B cell (primary cell): ENCODE results near the gene NPAS3. TPM values are rescaled to one million over a fixed set of nuclear protein-coding genes. Genes with fewer than 3 reads are reported as not detected.

Experiments used
- ATAC-seq: fragments of 200-7000 bp; cut with Tn5 transposase; one replicate; pipeline ENCODE4 v1.10.0; 2021; ENCODE audit warnings: low read depth, mild to moderate bottlenecking, moderate number of reproducible peaks, moderate library complexity
- CTCF ChIA-PET: fragments of 350-600 bp; sonication (Branson Sonifier 250); formaldehyde crosslinking; loops from one replicate; lab custom pipeline; 2021; ENCODE audit warnings: antibody characterized with exemption, inconsistent platforms; lab: Charles Lee
- POLR2A ChIA-PET: fragments of 350-600 bp; sonication (Branson Sonifier 250); formaldehyde crosslinking; loops from one replicate; lab custom pipeline; 2021; ENCODE audit warnings: antibody characterized with exemption; lab: Charles Lee
- DNase-seq: peaks from one replicate; pipeline ENCODE4 v3.0.0; 2013
- H2AFZ ChIP-seq: 2 replicates; pipeline ENCODE4 v1.6.1; 2012; ENCODE audit warnings: mild to moderate bottlenecking, low read depth, low read length; ENCODE audit not compliant: insufficient read depth, poor library complexity, severe bottlenecking
- H3K27ac ChIP-seq, 2 donors: 1 replicate in 1 of 2; 2 replicates in 1 of 2; pipeline ENCODE4 v1.5.1; 2012 to 2013; ENCODE audit warnings: low read length in 2 of 2, mild to moderate bottlenecking in 2 of 2, moderate library complexity in 1 of 2
- H3K27me3 ChIP-seq, 4 experiments: fragments of 200-600 bp in 1 of 4; sonication (generic) in 1 of 4; replicated peaks in 1 of 4; 1 replicate in 2 of 4; 2 replicates in 2 of 4; pipeline versions ENCODE4 v1.6.1 to v1.7.0; 2013 to 2016; ENCODE audit warnings: low read length in 3 of 4, mild to moderate bottlenecking in 2 of 4, mixed read lengths in 1 of 4, moderate library complexity in 1 of 4; ENCODE audit not compliant: insufficient read depth in 4 of 4, control insufficient read depth in 3 of 4; ENCODE audit errors: control extremely low read depth in 1 of 4
- H3K36me3 ChIP-seq, 2 experiments: replicated peaks in 1 of 2; 1 replicate in 1 of 2; 2 replicates in 1 of 2; pipeline versions ENCODE4 v1.6.1 to v1.7.1; 2013; ENCODE audit warnings: low read length in 1 of 2; ENCODE audit not compliant: insufficient read depth in 2 of 2, control insufficient read depth in 1 of 2; ENCODE audit errors: control extremely low read depth in 1 of 2, extremely low read depth in 1 of 2
- H3K4me1 ChIP-seq, 2 donors: fragments of 200-600 bp in 1 of 2; sonication (generic) in 1 of 2; 1 replicate in 1 of 2; 2 replicates in 1 of 2; pipeline versions ENCODE4 v1.5.1 to v1.6.1; 2013 to 2017; ENCODE audit warnings: low read length in 2 of 2; ENCODE audit not compliant: control insufficient read depth in 2 of 2, insufficient read depth in 2 of 2
- H3K4me2 ChIP-seq: replicated peaks from 2 replicates; pipeline ENCODE3; 2012; ENCODE audit warnings: mild to moderate bottlenecking, low read depth, low read length; ENCODE audit not compliant: poor library complexity, severe bottlenecking
- H3K4me3 ChIP-seq, 5 experiments: fragments of 200-600 bp in 1 of 5; sonication (generic) in 1 of 5; 1 replicate in 3 of 5; 2 replicates in 2 of 5; pipeline versions ENCODE4 v1.5.1 to v1.7.0; 2011 to 2016; ENCODE audit warnings: low read length in 4 of 5, mild to moderate bottlenecking in 4 of 5, low read depth in 2 of 5, control low read depth in 1 of 5, moderate library complexity in 1 of 5; ENCODE audit not compliant: insufficient read depth in 1 of 5; ENCODE audit errors: control extremely low read depth in 1 of 5, extremely low read depth in 1 of 5
- H3K79me2 ChIP-seq: fragments of 200-600 bp; sonication (generic); one replicate; pipeline ENCODE4 v1.6.0; 2016; ENCODE audit warnings: low read length; ENCODE audit not compliant: control insufficient read depth, insufficient read depth
- H3K9ac ChIP-seq: fragments of 200-600 bp; sonication (generic); 2 replicates; pipeline ENCODE4 v1.6.1; 2017; ENCODE audit warnings: mild to moderate bottlenecking, low read length, moderate library complexity
- H3K9me3 ChIP-seq, 3 donors: one replicate each; pipeline versions ENCODE4 v1.6.1 to v1.7.1; 2013; ENCODE audit warnings: low read length in 2 of 3; ENCODE audit not compliant: control insufficient read depth in 2 of 3, insufficient read depth in 1 of 3; ENCODE audit errors: control extremely low read depth in 1 of 3
- H4K20me1 ChIP-seq: 2 replicates; pipeline ENCODE4 v1.6.0; 2012; ENCODE audit warnings: mild to moderate bottlenecking, low read length; ENCODE audit not compliant: insufficient read depth, control insufficient read depth, poor library complexity, severe bottlenecking
- H3K27ac Mint-ChIP-seq: one replicate; pipeline ENCODE4 v1.8.0; 2021; ENCODE audit warnings: mixed read lengths
- H3K27me3 Mint-ChIP-seq: one replicate; pipeline ENCODE4 v1.8.0; 2021; ENCODE audit warnings: mixed read lengths
- H3K4me1 Mint-ChIP-seq: one replicate; pipeline ENCODE4 v1.8.0; 2021; ENCODE audit warnings: mixed read lengths
- H3K4me3 Mint-ChIP-seq: one replicate; pipeline ENCODE4 v1.8.0; 2021; ENCODE audit warnings: mixed read lengths
- H3K9me3 Mint-ChIP-seq: one replicate; pipeline ENCODE4 v1.8.0; 2022; ENCODE audit warnings: mixed read lengths; ENCODE audit not compliant: insufficient read depth
- EZH2 ChIP-seq: IDR thresholded peaks from 2 replicates; pipeline ENCODE4 v1.6.1; 2012; ENCODE audit warnings: borderline replicate concordance, low read depth, mild to moderate bottlenecking, moderate library complexity, low read length; ENCODE audit not compliant: insufficient read depth, poor library complexity, severe bottlenecking
- whole genome bisulfite sequencing: methylation state at CpG from one replicate; pipeline ENCODE4 v1.1.5; 2013; ENCODE audit warnings: missing lambda C conversion rate; ENCODE audit not compliant: insufficient coverage; 5-methylcytosine and 5-hydroxymethylcytosine counted together
- intact Hi-C: fragments of 100-400 bp; cut with micrococcal nuclease; formaldehyde crosslinking; loops from one replicate; pipeline ENCODE4 v1.10.0; 2022
- polyA plus RNA-seq: library from polyadenylated mRNA; depleted of rRNA; stranded (reverse); fragments of >200 nt; gene quantifications from 2 replicates; pipeline ENCODE4 v1.2.3, GENCODE V29; 2012
- total RNA-seq, 2 donors: library from RNA; stranded (reverse); fragments of 120-200 nt in 1 of 2; gene quantifications; 1 replicate in 1 of 2; 2 replicates in 1 of 2; pipeline versions ENCODE4 v1.2.3 to v1.2.4, GENCODE V29; 2013 to 2022
- TF ChIP-seq, protein P1 (sequence below): fragments of 200-600 bp; IDR thresholded peaks from one replicate; pipeline ENCODE4 v1.8.0; 2022; ENCODE audit warnings: antibody characterized with exemption, mild to moderate bottlenecking

The NPAS3 gene
- total and polyA plus RNA-seq, 2 donors (not counting 1 experiment from before 2014, with no cell fraction given) = not detected

DNA sequence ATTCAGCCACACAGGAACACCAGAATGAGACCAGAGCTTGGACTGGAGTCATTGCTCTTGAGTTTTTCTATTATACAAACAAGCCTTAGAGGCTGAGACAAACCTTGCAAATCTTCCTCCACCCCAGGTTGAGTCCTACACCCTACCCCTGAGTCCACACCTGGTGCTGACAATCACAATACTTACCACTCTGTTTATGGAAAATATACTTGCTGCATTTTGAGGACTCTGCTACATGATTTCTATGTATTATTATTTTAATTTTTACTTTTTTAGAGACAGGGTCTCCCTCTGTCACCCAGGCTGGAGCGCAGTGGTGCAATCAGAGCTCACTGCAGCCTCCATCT lies 910.7 kb downstream of the NPAS3 start:
- WGBS = 86% methylated on average over 1 of the region's 1 CpG
- Mint-ChIP-seq H3K4me3 (no peak overlapping the region), H3K4me1 (no peaks in the 10 kb centered on the region), H3K27me3 (peaks cover 5% of the 10 kb centered on the region), H3K27ac (no peak overlapping the region), H3K9me3 (no peaks in the 10 kb centered on the region)
- Histone ChIP-seq H3K9ac (no peak overlapping the region), H3K27me3 (no peaks in the 10 kb centered on the region), H3K79me2 (no peaks in the 10 kb centered on the region), H3K4me2 (no peak overlapping the region), H3K4me3 (no peak overlapping the region), H3K4me1 (no peaks in the 10 kb centered on the region), H4K20me1 (no peaks in the 10 kb centered on the region), H3K27ac (no peak overlapping the region), H3K9me3 (no peaks in the 10 kb centered on the region), H2AFZ (no peak overlapping the region), H3K36me3 (no peaks in the 10 kb centered on the region)
- POLR2A ChIA-PET = no interaction called here
- TF ChIP-seq, protein P1, sequence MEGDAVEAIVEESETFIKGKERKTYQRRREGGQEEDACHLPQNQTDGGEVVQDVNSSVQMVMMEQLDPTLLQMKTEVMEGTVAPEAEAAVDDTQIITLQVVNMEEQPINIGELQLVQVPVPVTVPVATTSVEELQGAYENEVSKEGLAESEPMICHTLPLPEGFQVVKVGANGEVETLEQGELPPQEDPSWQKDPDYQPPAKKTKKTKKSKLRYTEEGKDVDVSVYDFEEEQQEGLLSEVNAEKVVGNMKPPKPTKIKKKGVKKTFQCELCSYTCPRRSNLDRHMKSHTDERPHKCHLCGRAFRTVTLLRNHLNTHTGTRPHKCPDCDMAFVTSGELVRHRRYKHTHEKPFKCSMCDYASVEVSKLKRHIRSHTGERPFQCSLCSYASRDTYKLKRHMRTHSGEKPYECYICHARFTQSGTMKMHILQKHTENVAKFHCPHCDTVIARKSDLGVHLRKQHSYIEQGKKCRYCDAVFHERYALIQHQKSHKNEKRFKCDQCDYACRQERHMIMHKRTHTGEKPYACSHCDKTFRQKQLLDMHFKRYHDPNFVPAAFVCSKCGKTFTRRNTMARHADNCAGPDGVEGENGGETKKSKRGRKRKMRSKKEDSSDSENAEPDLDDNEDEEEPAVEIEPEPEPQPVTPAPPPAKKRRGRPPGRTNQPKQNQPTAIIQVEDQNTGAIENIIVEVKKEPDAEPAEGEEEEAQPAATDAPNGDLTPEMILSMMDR = no peak
- TF ChIP-seq EZH2 = no peak
- no peak for DNase-seq
- ATAC-seq = no peak
- CTCF ChIA-PET = interaction anchor here (1.6 kb wide), 1 partner anchor 473 kb away, joined by 3 read pairs; no protein-coding TSS in a partner anchor
- intact Hi-C loops = no loop called here

- H3K4me1 Mint-ChIP-seq = no peaks in the 10 kb centered on the region
- DNase-seq = no peak
- POLR2A ChIA-PET = no interaction called here
- H3K27me3 Mint-ChIP-seq = peaks cover 4% of the 10 kb centered on the region
- Histone ChIP-seq H2AFZ (no peak overlapping the region), H3K79me2 (no peaks in the 10 kb centered on the region), H3K4me2 (no peak overlapping the region), H3K9me3 (no peaks in the 10 kb centered on the region), H3K4me3 (no peak overlapping the region), H3K9ac (no peak overlapping the region), H3K4me1 (no peaks in the 10 kb centered on the region), H3K36me3 (no peaks in the 10 kb centered on the region), H3K27ac (no peak overlapping the region), H3K27me3 (no peaks in the 10 kb centered on the region), H4K20me1 (no peaks in the 10 kb centered on the region)
- ATAC-seq = no peak
- no peak overlapping the region for H3K27ac Mint-ChIP-seq
- H3K4me3 Mint-ChIP-seq = no peak overlapping the region
- CTCF ChIA-PET = no interaction called here
- 82% methylated on average over 7 of the region's 7 CpGs for WGBS
- no peak for TF ChIP-seq EZH2
- TF ChIP-seq, protein P1 = no peak
- intact Hi-C loops = no loop called here
- H3K9me3 Mint-ChIP-seq = no peaks in the 10 kb centered on the region
Measured at GRCh38 chr14:33850826-33851225, 912.1 kb downstream of the NPAS3 start.
